K562 (cell line): ENCODE data around the gene MPHOSPH9. TPM values are rescaled to one million over a fixed set of nuclear protein-coding genes. Genes with fewer than 3 reads are reported as not detected.

Experiments
- CGGBP1 ChIP-seq: fragments of 250-450 bp; sonication (Bioruptor Pico); IDR thresholded peaks from 2 replicates; pipeline ENCODE4 v1.9.0; 2021; ENCODE audit warnings: mild to moderate bottlenecking
- E2F6 ChIP-seq, 2 experiments: IDR thresholded peaks; 2 replicates each; pipeline ENCODE4 v1.6.1; 2011; ENCODE audit warnings: borderline replicate concordance in 1 of 2, control low read depth in 1 of 2, low read depth in 1 of 2, low read length in 1 of 2, mild to moderate bottlenecking in 1 of 2, mixed read lengths in 1 of 2, moderate library complexity in 1 of 2; ENCODE audit not compliant: insufficient read depth in 1 of 2, insufficient read length in 1 of 2, poor library complexity in 1 of 2, severe bottlenecking in 1 of 2; ENCODE audit errors: extremely low read depth in 1 of 2
- FOXJ2 ChIP-seq: fragments of 200-800 bp; sonication (Bioruptor generic); IDR thresholded peaks from 2 replicates; pipeline ENCODE4 v1.6.1; 2016; ENCODE audit warnings: missing genetic modification characterization, missing compliant biosample characterization
- NCOA4 ChIP-seq: fragments of 450-650 bp; IDR thresholded peaks from 2 replicates; pipeline ENCODE4 v1.6.1; 2018; ENCODE audit warnings: mild to moderate bottlenecking; ENCODE audit not compliant: partially characterized antibody
- NR4A1 ChIP-seq, 2 experiments: fragments of 250-450 bp in 1 of 2; fragments of 450-650 bp in 1 of 2; sonication (Bioruptor Pico) in 1 of 2; IDR thresholded peaks; 2 replicates each; pipeline versions ENCODE4 v1.4.0 to v1.6.1; 2016 to 2020; ENCODE audit warnings: mild to moderate bottlenecking in 2 of 2, missing compliant biosample characterization in 1 of 2, missing genetic modification characterization in 1 of 2, moderate library complexity in 1 of 2
- POLR2AphosphoS5 ChIP-seq: IDR thresholded peaks from 2 replicates; pipeline ENCODE4 v1.6.1; 2011; ENCODE audit warnings: mild to moderate bottlenecking, low read depth, low read length, moderate library complexity; ENCODE audit not compliant: control insufficient read depth, insufficient read depth
- SAFB ChIP-seq: fragments of 200-400 bp; formaldehyde crosslinking; IDR thresholded peaks from 2 replicates; pipeline ENCODE4 v1.6.1; 2017; ENCODE audit warnings: low read depth, low read length, borderline replicate concordance
- ZNF143 ChIP-seq: sonication (generic); formaldehyde crosslinking; IDR thresholded peaks from 2 replicates; pipeline ENCODE4 v1.9.0; 2022; ENCODE audit warnings: mild to moderate bottlenecking, missing genetic modification reagents
- ZNF407 ChIP-seq: fragments of 450-650 bp; IDR thresholded peaks from 2 replicates; pipeline ENCODE4 v1.6.1; 2016; ENCODE audit warnings: low read depth
- polyA plus RNA-seq, 8 experiments: library from polyadenylated mRNA; depleted of rRNA in 4 of 8; stranded (reverse) in 5 of 8; unstranded in 3 of 8; fragments of >200 nt; fragmentation: Nextera tagmentation in 2 of 8; fragmentation: Illumina TruSeq in 1 of 8; extraction: Ambion mirVana in 2 of 8; extraction: Trizol in 1 of 8; gene quantifications; 2 replicates each; pipeline versions ENCODE4 v1.2.1 to v1.2.3, GENCODE V29; 2011 to 2014; ENCODE audit warnings: inconsistent platforms in 1 of 8, missing spikeins in 1 of 8
- total RNA-seq, 7 experiments: library from RNA; depleted of rRNA in 6 of 7; stranded (reverse); fragments of >200 nt in 6 of 7; fragmentation: Illumina TruSeq in 2 of 7; extraction: Trizol in 2 of 7; gene quantifications; 2 replicates each; pipeline versions ENCODE4 v1.2.1 to v1.2.3, GENCODE V29; 2011 to 2021; ENCODE audit warnings: low replicate concordance in 1 of 7

The MPHOSPH9 gene
- total and polyA plus RNA-seq, 9 of the 15 experiments (the other 6 are each of a cell fraction or from before 2014, with no cell fraction given): 14.2 to 103 (median 54.5) TPM

GRCh38 chr12:123126294-123127181 lies 106.4 kb downstream of the MPHOSPH9 start (continued):
- TF ChIP-seq E2F6 (IDR thresholded peaks at IDR 0.05; ENCODE audit: borderline replicate concordance in 1 of 2, extremely low read depth in 1 of 2, insufficient read depth in 1 of 2, insufficient read length in 1 of 2, low read depth in 1 of 2, low read length in 1 of 2, poor library complexity in 1 of 2, severe bottlenecking in 1 of 2) (no peak), ZNF143 (no peak), SAFB (no peak), NR4A1 (CRISPR knock-in tag; IDR thresholded peaks at IDR 0.05) (no peak), NR4A1 (tag; IDR thresholded peaks at IDR 0.05) (no peak), CGGBP1 (CRISPR knock-in tag) (no peak), NCOA4 (no peak), ZNF407 (no peak), POLR2AphosphoS5 (0 out of 2 replicates have a peak, but pooled peaks have one; percentile 29), FOXJ2 (tag) (no peak)
